ENCODE results near the gene TNS1.
A peak's percentile ranks its signal among the peaks of the same experiment; 100 is the strongest.
"Not testable (repeated sequence)": the region's sequence is repeated elsewhere in the genome, so short reads cannot be mapped to it uniquely, and the experiment has no call there.

TNS1 gene

DNA sequence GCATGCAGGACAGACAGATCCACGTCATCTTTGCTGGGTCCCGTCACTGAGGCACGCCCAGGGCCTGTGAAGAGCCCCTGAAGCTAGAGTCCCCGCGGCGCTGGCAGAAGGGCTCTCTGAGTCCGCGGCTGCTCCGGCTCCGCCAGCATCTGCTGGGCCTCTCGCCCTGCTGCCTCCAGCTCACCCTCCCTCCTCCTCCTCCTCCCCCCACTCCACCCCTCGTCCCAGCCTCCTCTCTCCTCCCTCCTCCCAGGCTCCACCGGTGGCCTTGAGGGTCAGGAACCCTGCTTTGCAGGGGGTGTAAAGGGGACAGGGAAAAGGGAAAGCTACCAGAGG, at the start of gene TNS1:
Gene TNS1 (minus strand): TSS at position 151 of the 336 bp plus-strand sequence. CDS start 123 bp downstream, at position 28.
- peak within 1 kb of the TSS; percentile 76 for H3K4me3 ChIP-seq (ENCODE audit: low read depth, low read length)
- DNase-seq (ENCODE audit: low read depth) = no peak

DNA sequence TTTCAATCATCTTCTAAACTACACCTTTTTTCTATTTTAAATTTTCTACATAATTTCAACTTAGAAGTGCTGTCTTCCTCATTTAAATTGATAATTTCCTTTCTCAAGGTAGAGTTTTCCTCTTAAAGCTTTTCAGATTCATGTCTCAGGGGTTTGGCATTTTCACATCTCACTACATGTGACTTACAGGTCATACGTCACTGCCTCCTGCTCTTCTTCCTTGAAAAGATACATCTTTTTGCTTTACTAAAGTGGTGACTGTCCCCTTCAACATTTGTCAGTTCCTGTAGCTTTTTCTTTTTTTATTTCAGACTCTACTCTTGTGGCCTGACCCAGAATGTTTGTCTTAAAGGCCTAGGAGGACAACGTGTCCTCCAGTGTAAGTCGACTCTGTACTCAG, 49.1 kb upstream of the TNS1 start:
- H3K4me3 ChIP-seq (ENCODE audit: low read depth, low read length) = no peak overlapping the region
- no peak for DNase-seq (ENCODE audit: low read depth)

DNA sequence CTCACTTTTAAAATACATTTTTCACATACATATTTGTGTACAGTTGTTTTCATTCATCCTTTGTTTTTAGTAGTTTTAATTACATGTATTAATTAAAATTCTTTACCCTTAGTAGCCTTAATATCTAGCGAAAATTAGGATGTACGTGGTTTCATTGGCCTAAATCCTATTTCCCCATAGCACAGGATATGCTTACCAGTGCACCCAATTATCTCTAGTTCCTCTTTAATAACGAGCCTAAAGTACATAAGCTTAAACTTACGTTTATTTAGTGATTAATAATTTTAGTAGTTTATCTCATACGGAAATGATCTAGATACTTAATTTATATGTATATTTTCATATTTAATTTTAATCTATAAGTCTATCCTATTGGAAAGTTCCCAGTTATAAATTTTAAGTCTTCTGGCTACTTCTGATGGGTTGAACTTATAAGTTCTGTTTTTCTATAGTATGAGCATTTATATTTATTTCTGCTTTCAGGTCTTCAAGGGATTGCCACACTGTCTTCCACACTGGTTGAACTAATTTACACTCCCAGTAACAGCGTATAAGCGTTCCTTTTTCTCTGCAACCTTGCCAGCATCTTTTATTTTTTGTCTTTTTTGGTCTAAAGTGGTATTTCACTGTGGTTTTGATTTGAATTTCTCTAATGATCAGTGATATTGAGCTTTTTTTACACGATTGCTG, 44.9 kb upstream of the TNS1 start:
- no peak for DNase-seq (ENCODE audit: low read depth)
- H3K4me3 ChIP-seq (ENCODE audit: low read depth, low read length) = no peak overlapping the region

DNA sequence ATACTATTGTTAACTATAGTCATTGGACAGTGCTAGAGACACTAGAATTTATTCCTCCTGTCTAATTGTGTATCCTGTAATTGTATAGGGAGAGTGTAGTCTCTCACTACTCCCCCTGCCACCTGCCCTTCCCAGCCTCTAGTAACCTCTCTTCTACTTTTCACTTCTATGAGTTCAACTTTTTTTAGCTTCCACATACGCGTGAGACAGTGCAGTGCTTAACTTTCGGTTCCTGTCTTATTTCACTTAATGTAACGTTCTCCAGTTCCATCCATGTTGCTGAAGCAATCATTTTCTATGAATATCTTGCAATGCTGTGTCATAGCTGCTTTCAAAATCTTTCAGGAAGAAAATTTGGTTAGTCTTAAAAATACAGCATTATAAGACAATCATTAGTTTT, 43.4 kb upstream of the TNS1 start:
- H3K4me3 ChIP-seq (ENCODE audit: low read depth, low read length) = no peak overlapping the region
- no peak for DNase-seq (ENCODE audit: low read depth)

DNA sequence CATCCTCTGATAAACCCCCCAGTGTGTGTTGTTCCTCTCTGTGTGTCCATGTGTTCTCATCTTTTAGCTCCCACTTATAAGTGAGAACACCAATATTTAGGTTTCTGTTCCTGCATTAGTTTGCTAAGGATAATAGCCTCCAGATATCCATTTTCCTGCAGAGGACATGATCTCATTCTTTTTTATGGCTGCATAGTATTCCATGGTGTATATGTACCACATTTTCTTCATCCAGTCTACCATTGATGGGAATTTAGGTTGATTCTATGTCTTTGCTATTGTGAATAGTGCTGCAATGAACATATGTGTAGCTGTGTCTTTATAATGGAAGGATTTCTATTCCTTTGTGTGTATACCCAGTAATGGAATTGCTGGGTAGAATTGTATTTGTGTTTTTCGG, 41.8 kb upstream of the TNS1 start:
- H3K4me3 ChIP-seq (ENCODE audit: low read depth, low read length); DNase-seq (ENCODE audit: low read depth): not testable (repeated sequence)

DNA sequence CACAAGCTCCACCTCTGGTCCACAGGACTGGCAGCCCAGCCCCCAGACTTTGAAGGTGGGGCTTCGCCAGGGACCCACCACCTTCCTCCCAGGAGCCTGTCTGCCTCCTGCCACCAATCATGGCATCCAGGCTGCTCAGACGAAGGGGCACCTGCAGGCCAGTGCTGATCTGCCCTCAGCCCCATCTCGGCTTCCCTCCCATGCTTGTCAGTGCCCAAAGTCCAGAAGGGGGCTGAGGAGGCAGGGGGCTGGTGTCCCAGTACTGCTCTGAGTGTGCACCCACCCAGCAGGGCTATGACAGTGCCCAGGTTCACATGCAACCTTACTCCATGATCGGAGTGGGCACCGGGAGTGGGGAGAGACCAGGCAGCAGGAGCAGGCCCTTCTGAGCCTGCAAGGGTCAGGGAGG, 40.9 kb upstream of the TNS1 start:
- no peak for DNase-seq (ENCODE audit: low read depth)
- no peak overlapping the region for H3K4me3 ChIP-seq (ENCODE audit: low read depth, low read length)

DNA sequence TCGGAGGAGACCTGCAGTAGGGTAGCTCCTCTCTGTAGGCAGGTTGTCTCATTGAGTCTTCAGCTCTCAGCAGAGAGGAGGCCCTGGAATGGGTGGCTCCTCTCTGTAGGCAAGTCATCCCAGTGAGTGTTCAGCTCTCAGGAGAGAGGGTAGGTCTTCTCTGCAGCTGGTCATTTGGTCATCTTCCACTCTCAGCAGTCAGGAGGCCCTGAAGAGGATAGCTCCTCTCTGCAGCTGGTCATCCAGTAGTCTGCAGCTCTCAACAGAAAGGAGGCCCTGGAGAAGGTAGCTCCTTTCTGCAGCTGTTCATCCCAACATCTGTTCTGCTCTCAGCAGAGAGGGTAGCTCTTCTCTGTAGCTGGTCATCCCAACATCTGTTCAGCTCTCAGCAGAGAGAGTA, 40.3 kb upstream of the TNS1 start:
- DNase-seq (ENCODE audit: low read depth) = no peak
- H3K4me3 ChIP-seq (ENCODE audit: low read depth, low read length) = no peak overlapping the region

DNA sequence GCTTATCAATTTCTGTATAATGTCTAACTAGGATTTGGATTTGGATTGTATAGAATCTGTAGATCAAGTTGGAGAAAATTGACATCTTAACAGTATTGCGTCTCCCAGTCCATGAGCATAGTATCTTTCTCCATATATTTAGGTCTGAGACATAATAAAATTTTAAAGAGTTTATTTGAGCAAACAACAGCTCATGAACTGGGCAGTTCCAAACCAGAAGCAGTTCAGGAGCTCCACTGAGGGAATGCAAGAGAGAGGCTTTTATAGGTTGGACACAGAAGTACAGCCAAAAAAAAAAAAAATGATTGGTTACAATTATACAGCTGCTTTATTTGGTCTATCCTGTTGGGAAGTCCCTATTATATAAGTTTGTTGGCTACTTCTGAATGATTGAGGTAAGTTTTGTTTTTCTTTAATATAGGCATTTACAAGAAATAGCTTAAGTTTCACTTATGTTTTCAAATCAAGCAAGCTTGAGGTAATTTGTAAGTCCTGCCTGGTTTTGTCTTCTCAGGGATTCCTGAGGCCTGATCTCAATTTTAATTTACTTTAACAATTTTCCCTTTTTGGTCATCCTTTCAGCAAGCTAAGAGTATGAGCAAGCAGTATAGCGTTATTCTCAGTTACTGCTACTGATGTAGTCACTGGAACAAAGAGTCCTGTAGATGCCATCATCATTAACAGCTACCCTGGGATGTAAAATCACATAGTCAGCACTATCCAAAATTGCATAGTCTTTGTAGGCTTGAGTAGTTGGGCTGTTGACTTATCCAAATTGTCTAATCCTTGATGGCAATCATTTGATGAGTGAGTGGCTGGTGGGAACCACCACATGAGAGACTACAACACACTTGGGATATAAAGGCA, 38.7 kb upstream of the TNS1 start:
- H3K4me3 ChIP-seq (ENCODE audit: low read depth, low read length) = no peak overlapping the region
- no peak for DNase-seq (ENCODE audit: low read depth)

DNA sequence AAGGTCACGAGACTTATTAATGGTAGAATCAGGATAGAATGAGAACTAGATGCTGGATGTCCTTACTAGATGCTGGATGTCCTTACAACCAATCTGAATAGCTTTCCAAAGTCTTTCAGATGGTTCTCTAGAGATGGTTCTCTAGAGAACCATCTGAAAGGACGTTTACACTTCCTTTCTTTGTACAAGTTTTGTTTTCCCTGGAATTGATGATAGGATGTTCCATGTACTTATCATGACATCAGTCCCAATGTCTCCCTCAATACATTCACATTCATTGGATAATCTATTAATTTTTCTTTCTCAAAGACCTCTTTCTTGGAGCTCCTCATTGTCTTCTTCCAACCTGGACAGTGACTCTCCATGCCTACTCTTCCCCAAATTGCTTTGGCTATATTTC, 38.1 kb upstream of the TNS1 start:
- H3K4me3 ChIP-seq (ENCODE audit: low read depth, low read length) = no peak overlapping the region
- no peak for DNase-seq (ENCODE audit: low read depth)

DNA sequence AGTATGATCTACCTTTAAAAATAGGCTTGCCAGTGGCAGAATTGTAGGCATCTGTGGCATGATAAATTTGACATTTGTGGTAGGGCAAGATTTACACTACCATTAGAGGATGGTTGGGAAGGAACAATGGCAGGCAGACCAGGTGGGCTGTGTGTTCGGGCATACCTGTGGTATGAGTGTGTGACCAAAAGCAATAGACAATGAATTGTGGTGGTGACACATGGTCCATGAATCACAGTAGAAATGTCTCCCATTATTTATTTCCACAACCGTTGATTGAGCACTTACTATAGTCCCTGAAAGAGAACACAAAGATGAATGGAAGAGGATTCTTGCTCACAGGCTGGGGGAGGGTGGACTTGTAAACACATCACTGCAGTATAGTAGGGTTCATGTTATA, 36.4 kb upstream of the TNS1 start:
- no peak for DNase-seq (ENCODE audit: low read depth)
- no peak overlapping the region for H3K4me3 ChIP-seq (ENCODE audit: low read depth, low read length)

DNA sequence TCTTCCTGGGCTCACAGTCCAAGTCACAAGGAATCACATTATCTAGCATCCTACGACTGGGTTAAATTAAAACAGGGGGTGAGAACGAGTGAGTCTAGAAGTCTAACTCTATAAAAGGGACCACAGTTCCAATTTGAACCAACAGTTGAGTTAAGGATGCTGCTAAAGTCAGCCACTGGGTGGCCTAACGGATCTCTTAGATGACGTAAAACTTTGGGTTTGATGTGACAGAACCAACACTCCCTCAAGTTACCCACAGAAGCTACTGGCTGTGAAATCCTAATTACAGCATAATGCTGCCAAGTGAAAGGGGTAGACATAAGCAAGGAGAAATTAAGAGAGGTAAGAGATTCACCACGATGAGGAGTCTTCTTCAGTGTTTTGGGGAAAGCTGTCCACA, 33.6 kb upstream of the TNS1 start:
- H3K4me3 ChIP-seq (ENCODE audit: low read depth, low read length) = no peak overlapping the region
- no peak for DNase-seq (ENCODE audit: low read depth)

DNA sequence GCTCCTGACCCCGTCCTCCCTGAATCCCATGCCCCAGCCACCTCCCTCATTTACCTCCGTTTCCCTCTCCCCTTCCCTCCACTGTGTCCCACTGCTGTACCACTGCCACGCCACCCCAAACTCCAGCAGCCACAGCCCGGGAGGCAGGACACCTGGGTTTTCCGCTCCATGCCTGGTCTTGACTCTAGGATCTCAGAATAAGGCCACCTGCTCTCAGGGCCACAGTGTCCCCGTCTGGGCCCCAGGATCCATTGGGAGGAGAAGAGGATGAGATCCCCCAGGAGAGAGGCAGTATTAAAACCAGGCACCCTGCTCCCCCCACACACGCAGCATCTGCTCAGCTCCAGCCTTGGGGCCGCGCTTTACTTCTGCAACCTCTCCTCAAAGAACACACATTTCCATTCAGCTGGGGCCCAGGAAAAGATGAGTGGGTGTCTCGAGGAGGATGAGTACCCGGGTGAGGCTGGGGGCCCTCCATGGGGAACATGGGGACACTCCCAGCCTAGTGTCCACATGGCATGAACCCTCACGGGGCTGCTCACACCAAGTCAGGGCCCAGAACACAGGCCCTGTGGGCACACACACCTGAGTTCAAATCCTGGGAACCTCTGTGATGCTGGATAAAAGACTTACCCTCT, 32.8 kb upstream of the TNS1 start:
- no peak overlapping the region for H3K4me3 ChIP-seq (ENCODE audit: low read depth, low read length)
- DNase-seq (ENCODE audit: low read depth) = no peak

DNA sequence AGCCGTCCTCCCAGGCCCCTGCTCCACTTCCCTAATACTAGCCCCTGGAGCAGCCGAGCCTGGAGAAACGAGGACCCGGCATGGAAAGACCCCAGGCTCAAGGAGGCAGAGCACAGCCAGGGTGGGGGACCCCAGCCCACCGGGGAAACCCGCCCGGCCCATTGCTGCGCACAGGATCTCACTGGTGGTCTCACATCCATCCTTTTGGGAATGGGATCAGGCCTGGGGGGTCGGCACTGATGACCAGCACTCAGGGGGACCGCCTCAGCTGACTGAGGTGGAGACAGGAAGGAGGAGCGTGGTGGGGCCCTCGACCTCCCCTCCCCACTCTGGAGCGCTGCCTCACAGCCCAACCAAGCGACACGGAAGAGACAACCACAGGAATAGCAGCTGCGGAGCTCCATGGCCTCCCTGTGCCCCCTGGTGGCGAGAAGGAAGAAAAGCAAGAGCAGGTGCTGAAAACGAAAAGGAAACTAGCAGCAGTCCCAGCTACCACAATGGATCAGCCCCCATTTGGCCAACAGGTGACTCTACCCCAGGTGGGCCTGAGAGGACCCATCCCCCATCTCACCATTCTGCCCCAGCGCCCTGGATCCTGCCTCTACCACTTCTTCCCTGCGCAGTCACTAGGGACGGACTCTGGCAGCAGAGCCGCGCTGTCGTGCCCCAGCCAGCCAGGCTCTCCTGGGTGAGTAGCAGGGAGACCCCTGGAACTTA, 31.9 kb upstream of the TNS1 start:
- DNase-seq (ENCODE audit: low read depth); H3K4me3 ChIP-seq (ENCODE audit: low read depth, low read length): not testable (repeated sequence)

DNA sequence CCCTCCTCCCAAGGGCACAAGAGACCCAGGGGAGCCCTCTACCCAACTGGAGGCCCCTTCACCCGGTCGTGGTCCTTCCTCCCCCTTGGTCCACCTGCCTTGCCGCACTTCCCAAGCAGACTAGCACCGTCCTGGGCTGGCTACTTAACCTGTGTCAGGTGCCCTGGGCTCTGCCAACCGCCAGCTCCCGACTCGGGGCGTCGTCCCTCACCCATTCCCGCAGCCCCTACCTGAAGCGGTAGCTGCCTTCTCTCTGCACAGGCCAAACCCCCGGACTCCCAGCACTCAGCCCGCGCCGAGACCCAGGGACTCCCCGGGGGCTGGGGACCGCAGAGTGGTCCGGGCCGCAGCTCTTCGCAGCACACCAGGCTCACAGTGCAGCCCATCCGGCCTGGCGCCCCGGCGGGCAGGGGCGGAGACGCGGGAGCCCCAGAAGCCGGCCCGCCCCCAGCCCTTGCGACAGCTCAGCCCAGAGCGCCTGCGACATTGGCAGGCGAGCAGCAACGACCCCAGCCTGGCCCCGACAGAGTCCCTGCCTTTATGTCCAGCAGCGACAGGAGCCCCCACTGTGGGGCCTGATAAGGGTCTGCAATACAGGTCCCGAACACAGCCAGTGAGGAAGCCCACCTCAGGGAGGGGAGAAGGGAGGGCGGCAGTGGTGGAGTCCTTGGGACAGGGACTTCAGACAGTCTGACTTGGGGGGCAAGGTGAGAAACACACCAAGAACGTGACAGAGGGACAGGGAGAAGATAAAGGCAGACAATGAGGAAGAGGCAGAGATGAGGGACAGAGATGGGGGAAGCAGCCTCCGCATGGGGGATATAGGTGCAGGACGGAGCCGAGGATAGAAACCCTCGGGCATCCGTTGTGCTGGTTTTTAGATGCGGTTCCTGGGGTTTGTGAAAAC, 31.0 kb upstream of the TNS1 start:
- DNase-seq (ENCODE audit: low read depth) = no peak
- H3K4me3 ChIP-seq (ENCODE audit: low read depth, low read length) = no peak overlapping the region

DNA sequence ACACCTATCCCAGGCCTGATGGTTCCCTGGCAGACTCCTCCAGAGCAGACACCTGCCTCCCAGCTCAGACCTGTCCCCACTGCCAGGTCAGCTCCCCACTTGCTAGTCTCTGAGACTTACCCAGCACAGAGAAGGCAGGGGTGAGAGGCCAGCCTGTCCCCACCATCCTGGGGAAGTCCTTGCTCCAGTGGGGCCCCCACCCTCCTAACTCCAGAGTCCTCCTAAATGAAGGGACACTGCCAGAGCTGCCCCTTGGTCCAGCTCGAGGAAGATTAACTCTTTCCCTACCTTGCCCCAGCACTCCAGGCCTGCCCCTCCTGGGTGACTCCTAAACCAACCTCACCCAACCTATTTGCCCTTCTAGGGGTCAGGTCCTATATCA, 30.4 kb upstream of the TNS1 start:
- H3K4me3 ChIP-seq (ENCODE audit: low read depth, low read length) = no peak overlapping the region
- no peak for DNase-seq (ENCODE audit: low read depth)

DNA sequence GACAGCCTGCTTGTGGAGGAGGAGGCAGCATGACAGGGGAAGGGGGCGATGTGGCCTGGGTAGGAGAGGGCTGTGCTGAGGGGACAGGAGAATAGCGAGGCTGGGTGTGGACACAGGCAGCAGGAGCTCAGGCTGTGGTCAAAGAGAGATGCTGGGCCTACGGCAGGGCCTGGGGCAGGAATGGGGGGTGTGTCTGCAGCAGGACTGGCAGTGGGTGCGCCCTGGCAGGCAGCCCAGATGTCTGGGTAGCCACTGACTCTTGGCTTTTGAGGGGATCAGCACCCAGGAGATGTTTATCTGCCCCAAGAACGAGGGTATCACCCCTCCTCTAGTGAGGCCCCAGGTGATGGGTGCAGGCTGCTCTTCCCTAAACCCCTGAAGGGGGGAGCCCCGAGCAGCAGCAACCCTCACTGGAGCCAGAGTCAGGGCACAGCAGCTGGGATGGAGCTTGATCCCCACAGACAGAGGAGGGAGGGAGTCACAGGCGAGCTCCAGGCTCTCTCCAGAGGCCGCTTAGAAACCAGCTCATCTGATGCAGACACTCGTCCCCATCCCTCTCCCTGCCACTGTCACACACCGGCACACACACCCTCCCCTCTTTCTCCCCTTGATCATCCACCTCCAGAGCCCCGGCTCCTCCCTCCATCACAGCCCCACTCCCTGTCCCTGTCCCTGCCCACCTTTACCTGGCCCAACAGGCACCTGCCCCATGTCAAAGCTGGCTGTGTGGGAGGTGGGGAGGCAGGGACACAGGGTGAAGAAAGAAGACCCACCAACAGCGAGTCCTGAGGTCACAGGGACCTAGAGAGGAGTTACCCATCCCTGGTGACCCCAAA, 29.8 kb upstream of the TNS1 start:
- H3K4me3 ChIP-seq (ENCODE audit: low read depth, low read length) = no peak overlapping the region
- no peak for DNase-seq (ENCODE audit: low read depth)

DNA sequence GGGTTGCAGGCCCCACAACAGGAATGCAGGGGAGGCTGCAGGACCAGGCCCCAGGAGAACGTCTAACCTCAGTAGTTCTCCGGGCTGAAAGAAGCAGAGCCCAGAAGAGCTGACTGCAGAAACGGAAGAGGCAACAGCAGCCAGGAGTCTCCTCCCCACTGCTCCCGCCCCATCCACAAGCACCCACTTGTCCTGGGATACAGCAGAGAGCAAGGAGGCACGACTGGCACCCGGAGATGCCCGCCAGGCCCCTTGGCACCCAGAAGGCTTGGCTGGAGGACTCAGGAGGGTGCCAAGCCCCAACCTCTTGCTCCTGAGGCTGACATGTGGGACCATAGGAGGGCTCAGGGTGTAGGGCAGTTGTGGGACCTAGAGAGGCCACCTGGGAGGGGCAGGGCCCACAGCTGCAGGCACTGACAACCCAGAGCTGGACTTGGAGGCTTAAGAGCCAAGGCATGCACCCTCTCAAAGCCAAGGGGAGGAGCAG, 29.0 kb upstream of the TNS1 start:
- no peak for DNase-seq (ENCODE audit: low read depth)

DNA sequence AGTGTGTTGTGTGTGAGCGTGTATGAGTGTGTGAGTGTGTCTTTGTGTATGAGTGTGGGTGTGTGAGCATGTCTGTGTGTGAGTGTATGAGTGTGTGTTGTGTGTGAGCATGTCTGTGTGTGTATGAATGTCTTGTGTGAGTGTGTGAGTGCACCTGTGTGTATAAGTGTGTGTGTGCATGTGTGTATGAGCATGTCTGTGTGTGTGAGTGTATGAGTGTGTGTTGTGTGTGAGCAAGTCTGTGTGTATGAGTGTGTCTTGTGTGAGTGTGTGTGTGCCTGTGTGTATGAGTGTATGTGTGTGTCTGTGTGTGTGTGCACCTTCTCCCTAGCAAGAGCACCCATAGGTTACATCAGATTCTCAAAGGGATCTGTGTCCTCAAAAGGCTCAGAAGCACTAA, 28.5 kb upstream of the TNS1 start:
- DNase-seq (ENCODE audit: low read depth) = no peak
- no peak overlapping the region for H3K4me3 ChIP-seq (ENCODE audit: low read depth, low read length)

More for the DNA sequence above, 29.0 kb upstream of the TNS1 start:
- H3K4me3 ChIP-seq (ENCODE audit: low read depth, low read length) = no peak overlapping the region
